Measurements from ENCODE around the gene ATP5IF1. TPM values are rescaled to one million over a fixed set of nuclear protein-coding genes. Genes with fewer than 3 reads are reported as not detected.

The ATP5IF1 gene
- polyA plus RNA-seq, 1 donor = 256 TPM

GRCh38 chr1:28229996-28230395 lies 5.9 kb upstream of the ATP5IF1 start:
- DNase-seq = no peak

GRCh38 chr1:28232558-28233263 lies 3.2 kb upstream of the ATP5IF1 start, which contains the start of gene DNAJC8:
Gene DNAJC8, minus strand, starts transcription at chr1:28233029. Its CDS starts 31 bp downstream, at chr1:28232998.
- peak; percentile 91 for DNase-seq

- no peak for DNase-seq
Measured at GRCh38 chr1:28233264-28233606, 2.7 kb upstream of the ATP5IF1 start.

- DNase-seq = no peak
Measured at GRCh38 chr1:28236656-28237322, 865 bp downstream of the ATP5IF1 start.

GRCh38 chr1:28239004-28239403 lies 3.1 kb downstream of the ATP5IF1 start:
- DNase-seq = no peak

- no peak for DNase-seq
Measured at GRCh38 chr1:28240024-28240423, 4.1 kb downstream of the ATP5IF1 start.

GRCh38 chr1:28241638-28242241 lies 5.8 kb downstream of the ATP5IF1 start:
- DNase-seq = no peak

GRCh38 chr1:28243685-28244311 lies 7.9 kb downstream of the ATP5IF1 start:
- DNase-seq = no peak

GRCh38 chr1:28244549-28245251 lies 8.8 kb downstream of the ATP5IF1 start:
- no peak for DNase-seq

- DNase-seq = no peak
Measured at GRCh38 chr1:28246427-28246832, 10.5 kb downstream of the ATP5IF1 start.

GRCh38 chr1:28247612-28248272 lies 11.8 kb downstream of the ATP5IF1 start:
- no peak for DNase-seq

- DNase-seq = peak; percentile 83
Measured at GRCh38 chr1:28248273-28249012, 12.5 kb downstream of the ATP5IF1 start.

- DNase-seq = no peak
Measured at GRCh38 chr1:28249013-28249865, 13.3 kb downstream of the ATP5IF1 start.

- DNase-seq = no peak
Measured at GRCh38 chr1:28249866-28250295, 14.0 kb downstream of the ATP5IF1 start.

GRCh38 chr1:28256197-28256827 lies 20.4 kb downstream of the ATP5IF1 start:
- DNase-seq = no peak

- no peak for DNase-seq
Measured at GRCh38 chr1:28257736-28258135, 21.8 kb downstream of the ATP5IF1 start.

- DNase-seq = no peak
Measured at GRCh38 chr1:28258628-28259251, 22.8 kb downstream of the ATP5IF1 start.

- peak; percentile 99 for DNase-seq
Measured at GRCh38 chr1:28259252-28259933, 23.5 kb downstream of the ATP5IF1 start, which contains the start of gene SESN2. Gene SESN2, plus strand, starts transcription at chr1:28259518. Its CDS starts 330 bp downstream, at chr1:28259848.

Measured in left kidney (tissue), 2 donors.